AG09319 (cell line): Measurements from ENCODE around the gene NCOA6.

Source experiments
- DNase-seq: peaks from one replicate; pipeline ENCODE4 v3.0.0-alpha.2; 2010; ENCODE audit warnings: low read depth; ENCODE audit errors: extremely low read depth
- CTCF ChIP-seq: IDR thresholded peaks from 2 replicates; pipeline ENCODE4 v1.5.1; 2011; ENCODE audit warnings: low read depth, mild to moderate bottlenecking, inconsistent platforms, low read length, moderate library complexity

Gene NCOA6

GRCh38 chr20:34708621-34709043, 116.8 kb downstream of the NCOA6 start:
- DNase-seq: no peak

GRCh38 chr20:34706912-34707784, 118.3 kb downstream of the NCOA6 start:
- no peak for DNase-seq
- TF ChIP-seq CTCF: no peak

More at GRCh38 chr20:34708621-34709043, 116.8 kb downstream of the NCOA6 start:
- peak; percentile 62 for TF ChIP-seq CTCF

- TF ChIP-seq CTCF: no peak
- DNase-seq: no peak
These were observed 119.1 kb downstream of the NCOA6 start for GRCh38 chr20:34706302-34706875.

GRCh38 chr20:34705397-34706301, 119.8 kb downstream of the NCOA6 start:
- TF ChIP-seq CTCF: no peak; the same call in 1 of the 2 replicates
- DNase-seq: no peak

GRCh38 chr20:34705008-34705396, 120.4 kb downstream of the NCOA6 start:
- no peak for TF ChIP-seq CTCF
- DNase-seq: no peak

- TF ChIP-seq CTCF: no peak
- peak; percentile 77 for DNase-seq
These were observed 121.1 kb downstream of the NCOA6 start, which contains the start of gene TP53INP2 for GRCh38 chr20:34704177-34705007. TP53INP2 (plus strand) TSS chr20:34704344; CDS start chr20:34708740, 4,396 bp downstream.
